Measurements from ENCODE around the gene CCDC192.

The CCDC192 gene

GRCh38 chr5:127830157-127830556 lies 127.0 kb downstream of the CCDC192 start:
- Histone ChIP-seq H3K4me1 (ENCODE audit: control insufficient read depth, insufficient read depth, low read length) (no peaks in the 10 kb centered on the region), H3K27me3 (ENCODE audit: control insufficient read depth in 1 of 2, insufficient read depth in 2 of 2, low read length in 2 of 2) (no peaks in the 10 kb centered on the region)

GRCh38 chr5:127830829-127831598 lies 127.8 kb downstream of the CCDC192 start:
- Histone ChIP-seq H3K4me3 (ENCODE audit: low read length in 2 of 2) (no peak overlapping the region), H3K4me1 (ENCODE audit: control insufficient read depth, insufficient read depth, low read length) (no peaks in the 10 kb centered on the region), H3K9ac (ENCODE audit: low read length in 2 of 2) (no peak overlapping the region), H3K36me3 (ENCODE audit: control insufficient read depth in 2 of 2, insufficient read depth in 2 of 2, low read length in 2 of 2) (no peaks in the 10 kb centered on the region), H3K27ac (ENCODE audit: low read length) (no peak overlapping the region), H3K27me3 (ENCODE audit: control insufficient read depth in 1 of 2, insufficient read depth in 2 of 2, low read length in 2 of 2) (no peaks in the 10 kb centered on the region), H3K9me3 (ENCODE audit: control insufficient read depth in 2 of 2, low read length in 2 of 2) (no peaks in the 10 kb centered on the region)

More at GRCh38 chr5:127830157-127830556, 127.0 kb downstream of the CCDC192 start:
- H3K27ac ChIP-seq (ENCODE audit: low read length), result no peak overlapping the region
- H3K9ac ChIP-seq (ENCODE audit: low read length in 2 of 2), result no peak overlapping the region
- no peaks in the 10 kb centered on the region for H3K9me3 ChIP-seq (ENCODE audit: control insufficient read depth in 2 of 2, low read length in 2 of 2)
- no peaks in the 10 kb centered on the region for H3K36me3 ChIP-seq (ENCODE audit: control insufficient read depth in 2 of 2, insufficient read depth in 2 of 2, low read length in 2 of 2)
- H3K4me3 ChIP-seq (ENCODE audit: low read length in 2 of 2), result no peak overlapping the region

GRCh38 chr5:127832067-127832466 lies 128.9 kb downstream of the CCDC192 start:
- Histone ChIP-seq H3K4me1 (ENCODE audit: control insufficient read depth, insufficient read depth, low read length) (no peaks in the 10 kb centered on the region), H3K36me3 (ENCODE audit: control insufficient read depth in 2 of 2, insufficient read depth in 2 of 2, low read length in 2 of 2) (no peaks in the 10 kb centered on the region), H3K27ac (ENCODE audit: low read length) (no peak overlapping the region), H3K4me3 (ENCODE audit: low read length in 2 of 2) (no peak overlapping the region), H3K9ac (ENCODE audit: low read length in 2 of 2) (no peak overlapping the region), H3K27me3 (ENCODE audit: control insufficient read depth in 1 of 2, insufficient read depth in 2 of 2, low read length in 2 of 2) (no peaks in the 10 kb centered on the region), H3K9me3 (ENCODE audit: control insufficient read depth in 2 of 2, low read length in 2 of 2) (no peaks in the 10 kb centered on the region)

- no peaks in the 10 kb centered on the region for H3K27me3 ChIP-seq (ENCODE audit: control insufficient read depth in 1 of 2, insufficient read depth in 2 of 2, low read length in 2 of 2)
- H3K4me1 ChIP-seq (ENCODE audit: control insufficient read depth, insufficient read depth, low read length), result no peaks in the 10 kb centered on the region
- no peaks in the 10 kb centered on the region for H3K36me3 ChIP-seq (ENCODE audit: control insufficient read depth in 2 of 2, insufficient read depth in 2 of 2, low read length in 2 of 2)
- no peaks in the 10 kb centered on the region for H3K9me3 ChIP-seq (ENCODE audit: control insufficient read depth in 2 of 2, low read length in 2 of 2)
- H3K4me3 ChIP-seq (ENCODE audit: low read length in 2 of 2), result no peak overlapping the region
- H3K9ac ChIP-seq (ENCODE audit: low read length in 2 of 2), result no peak overlapping the region
- no peak overlapping the region for H3K27ac ChIP-seq (ENCODE audit: low read length)
Measured at GRCh38 chr5:127834094-127834531, 130.9 kb downstream of the CCDC192 start.

GRCh38 chr5:127834554-127834953 lies 131.4 kb downstream of the CCDC192 start:
- no peaks in the 10 kb centered on the region for H3K4me1 ChIP-seq (ENCODE audit: control insufficient read depth, insufficient read depth, low read length)
- no peak overlapping the region for H3K9ac ChIP-seq (ENCODE audit: low read length in 2 of 2)
- no peaks in the 10 kb centered on the region for H3K9me3 ChIP-seq (ENCODE audit: control insufficient read depth in 2 of 2, low read length in 2 of 2)
- H3K27ac ChIP-seq (ENCODE audit: low read length), result no peak overlapping the region
- H3K27me3 ChIP-seq (ENCODE audit: control insufficient read depth in 1 of 2, insufficient read depth in 2 of 2, low read length in 2 of 2), result no peaks in the 10 kb centered on the region
- H3K4me3 ChIP-seq (ENCODE audit: low read length in 2 of 2), result no peak overlapping the region
- H3K36me3 ChIP-seq (ENCODE audit: control insufficient read depth in 2 of 2, insufficient read depth in 2 of 2, low read length in 2 of 2), result no peaks in the 10 kb centered on the region

GRCh38 chr5:127838661-127839060 lies 135.5 kb downstream of the CCDC192 start:
- Histone ChIP-seq H3K4me1 (ENCODE audit: control insufficient read depth, insufficient read depth, low read length) (no peaks in the 10 kb centered on the region), H3K36me3 (ENCODE audit: control insufficient read depth in 2 of 2, insufficient read depth in 2 of 2, low read length in 2 of 2) (no peaks in the 10 kb centered on the region), H3K27ac (ENCODE audit: low read length) (no peak overlapping the region), H3K27me3 (ENCODE audit: control insufficient read depth in 1 of 2, insufficient read depth in 2 of 2, low read length in 2 of 2) (no peaks in the 10 kb centered on the region), H3K9ac (ENCODE audit: low read length in 2 of 2) (no peak overlapping the region), H3K4me3 (ENCODE audit: low read length in 2 of 2) (no peak overlapping the region), H3K9me3 (ENCODE audit: control insufficient read depth in 2 of 2, low read length in 2 of 2) (no peaks in the 10 kb centered on the region)

GRCh38 chr5:127839072-127839471 lies 135.9 kb downstream of the CCDC192 start:
- H3K27ac ChIP-seq (ENCODE audit: low read length), result no peak overlapping the region
- H3K4me1 ChIP-seq (ENCODE audit: control insufficient read depth, insufficient read depth, low read length), result no peaks in the 10 kb centered on the region
- no peaks in the 10 kb centered on the region for H3K36me3 ChIP-seq (ENCODE audit: control insufficient read depth in 2 of 2, insufficient read depth in 2 of 2, low read length in 2 of 2)
- H3K4me3 ChIP-seq (ENCODE audit: low read length in 2 of 2), result no peak overlapping the region
- no peak overlapping the region for H3K9ac ChIP-seq (ENCODE audit: low read length in 2 of 2)
- no peaks in the 10 kb centered on the region for H3K27me3 ChIP-seq (ENCODE audit: control insufficient read depth in 1 of 2, insufficient read depth in 2 of 2, low read length in 2 of 2)
- no peaks in the 10 kb centered on the region for H3K9me3 ChIP-seq (ENCODE audit: control insufficient read depth in 2 of 2, low read length in 2 of 2)

- Histone ChIP-seq H3K27ac (ENCODE audit: low read length) (no peak overlapping the region), H3K36me3 (ENCODE audit: control insufficient read depth in 2 of 2, insufficient read depth in 2 of 2, low read length in 2 of 2) (no peaks in the 10 kb centered on the region), H3K9me3 (ENCODE audit: control insufficient read depth in 2 of 2, low read length in 2 of 2) (no peaks in the 10 kb centered on the region), H3K4me3 (ENCODE audit: low read length in 2 of 2) (no peak overlapping the region), H3K9ac (ENCODE audit: low read length in 2 of 2) (no peak overlapping the region), H3K27me3 (ENCODE audit: control insufficient read depth in 1 of 2, insufficient read depth in 2 of 2, low read length in 2 of 2) (no peaks in the 10 kb centered on the region), H3K4me1 (ENCODE audit: control insufficient read depth, insufficient read depth, low read length) (no peaks in the 10 kb centered on the region)
Measured at GRCh38 chr5:127839496-127840197, 136.5 kb downstream of the CCDC192 start.

GRCh38 chr5:127840198-127840524 lies 137.0 kb downstream of the CCDC192 start:
- no peak overlapping the region for H3K4me3 ChIP-seq (ENCODE audit: low read length in 2 of 2)
- H3K27me3 ChIP-seq (ENCODE audit: control insufficient read depth in 1 of 2, insufficient read depth in 2 of 2, low read length in 2 of 2), result no peaks in the 10 kb centered on the region
- H3K9ac ChIP-seq (ENCODE audit: low read length in 2 of 2), result no peak overlapping the region
- H3K27ac ChIP-seq (ENCODE audit: low read length), result no peak overlapping the region
- H3K4me1 ChIP-seq (ENCODE audit: control insufficient read depth, insufficient read depth, low read length), result no peaks in the 10 kb centered on the region
- H3K9me3 ChIP-seq (ENCODE audit: control insufficient read depth in 2 of 2, low read length in 2 of 2), result no peaks in the 10 kb centered on the region
- H3K36me3 ChIP-seq (ENCODE audit: control insufficient read depth in 2 of 2, insufficient read depth in 2 of 2, low read length in 2 of 2), result no peaks in the 10 kb centered on the region

GRCh38 chr5:127840809-127841208 lies 137.6 kb downstream of the CCDC192 start:
- H3K4me3 ChIP-seq (ENCODE audit: low read length in 2 of 2), result no peak overlapping the region
- no peaks in the 10 kb centered on the region for H3K36me3 ChIP-seq (ENCODE audit: control insufficient read depth in 2 of 2, insufficient read depth in 2 of 2, low read length in 2 of 2)
- no peaks in the 10 kb centered on the region for H3K27me3 ChIP-seq (ENCODE audit: control insufficient read depth in 1 of 2, insufficient read depth in 2 of 2, low read length in 2 of 2)
- no peak overlapping the region for H3K9ac ChIP-seq (ENCODE audit: low read length in 2 of 2)
- no peaks in the 10 kb centered on the region for H3K9me3 ChIP-seq (ENCODE audit: control insufficient read depth in 2 of 2, low read length in 2 of 2)
- H3K27ac ChIP-seq (ENCODE audit: low read length), result no peak overlapping the region
- H3K4me1 ChIP-seq (ENCODE audit: control insufficient read depth, insufficient read depth, low read length), result no peaks in the 10 kb centered on the region

GRCh38 chr5:127844581-127845021 lies 141.4 kb downstream of the CCDC192 start:
- Histone ChIP-seq H3K4me1 (ENCODE audit: control insufficient read depth, insufficient read depth, low read length) (no peaks in the 10 kb centered on the region), H3K27me3 (ENCODE audit: control insufficient read depth in 1 of 2, insufficient read depth in 2 of 2, low read length in 2 of 2) (no peaks in the 10 kb centered on the region), H3K9ac (ENCODE audit: low read length in 2 of 2) (no peak overlapping the region), H3K36me3 (ENCODE audit: control insufficient read depth in 2 of 2, insufficient read depth in 2 of 2, low read length in 2 of 2) (no peaks in the 10 kb centered on the region), H3K27ac (ENCODE audit: low read length) (no peak overlapping the region), H3K4me3 (ENCODE audit: low read length in 2 of 2) (no peak overlapping the region), H3K9me3 (ENCODE audit: control insufficient read depth in 2 of 2, low read length in 2 of 2) (no peaks in the 10 kb centered on the region)
